Tibial nerve (tissue), 4 donors: Measurements from ENCODE around the gene SCN2B.

ENCODE experiments used
- CTCF ChIP-seq, 5 experiments: fragments of 200-600 bp in 3 of 5; fragments of 450-650 bp in 2 of 5; sonication (generic) in 3 of 5; IDR thresholded peaks; one replicate each; pipeline ENCODE4 v1.5.1; 2016 to 2019; ENCODE audit warnings: antibody characterized with exemption in 5 of 5, mild to moderate bottlenecking in 3 of 5, moderate library complexity in 2 of 5
- EP300 ChIP-seq, 2 donors: sonication (generic); formaldehyde crosslinking; IDR thresholded peaks; one replicate each; pipeline ENCODE4 v1.6.1; 2017; ENCODE audit warnings: antibody characterized with exemption in 2 of 2, mild to moderate bottlenecking in 1 of 2

GRCh38 chr11:118152020-118152551 is 24.4 kb downstream of the SCN2B start:
- TF ChIP-seq CTCF (IDR thresholded peaks at IDR 0.05): no peak
- TF ChIP-seq EP300 (IDR thresholded peaks at IDR 0.05): no peak
